Activated CD4-positive, CD25-positive, alpha-beta regulatory T cell treated with anti-CD3 and anti-CD28 coated beads, Interleukin-2, amount 50 U/mL, for 24 hours (primary cell): Measurements from ENCODE around the gene SYPL1.
"Not testable (repeated sequence)": the region's sequence is repeated elsewhere in the genome, so short reads cannot be mapped to it uniquely, and the experiment has no call there.

Experiments
- ATAC-seq, 2 donors: fragments of 150-1000 bp; cut with Tn5 transposase; one replicate each; pipeline ENCODE4 v1.10.0; 2021; ENCODE audit warnings: mild to moderate bottlenecking in 1 of 2, moderate library complexity in 1 of 2

The SYPL1 gene

DNA sequence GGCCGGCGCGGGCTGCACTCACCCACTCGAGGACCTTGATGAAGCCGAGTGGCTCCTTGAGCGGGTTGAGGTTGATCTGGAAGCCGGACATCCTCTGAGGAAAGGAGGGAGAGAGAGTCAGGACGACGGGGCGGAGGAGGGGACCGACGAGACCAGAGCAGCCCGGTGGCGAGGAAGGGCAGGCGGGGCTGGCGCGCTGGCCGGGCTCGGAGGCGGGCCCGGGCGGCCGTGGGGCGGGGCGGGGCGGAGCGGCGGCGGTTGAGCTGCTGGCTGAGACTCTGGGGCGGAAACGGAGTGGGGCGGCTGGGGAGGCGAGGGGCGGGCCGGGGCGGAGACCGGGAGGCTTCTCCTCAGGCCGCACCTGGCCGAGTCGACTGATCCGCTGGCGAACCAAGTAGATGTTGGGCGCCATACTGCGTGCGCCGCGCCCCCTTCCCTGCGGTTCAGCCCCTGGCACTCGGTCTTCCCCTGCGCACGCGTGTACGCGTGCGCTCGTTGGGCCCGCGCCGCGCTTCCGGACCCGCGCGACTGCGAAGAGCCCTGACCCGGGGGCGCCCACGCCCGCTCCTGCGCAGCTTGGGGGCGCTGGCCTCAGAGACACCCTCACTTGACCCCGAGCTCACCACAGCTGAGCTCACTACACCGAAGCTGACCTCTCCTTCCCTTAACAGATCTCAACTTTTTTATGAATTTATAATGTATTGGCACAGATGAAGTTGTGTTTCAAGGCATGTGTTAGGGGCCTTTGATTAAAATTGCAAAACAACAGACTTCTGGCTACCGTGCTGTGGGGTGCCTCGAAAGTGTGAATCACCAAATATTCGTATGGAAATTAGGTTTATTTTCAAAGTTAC lies at the start of gene SYPL1:
TSS of gene SYPL1 (minus strand) at position 195 of the 854 bp plus-strand sequence. CDS start at position 91, 104 bp downstream.
- peak; percentile 89 to 90 for ATAC-seq

DNA sequence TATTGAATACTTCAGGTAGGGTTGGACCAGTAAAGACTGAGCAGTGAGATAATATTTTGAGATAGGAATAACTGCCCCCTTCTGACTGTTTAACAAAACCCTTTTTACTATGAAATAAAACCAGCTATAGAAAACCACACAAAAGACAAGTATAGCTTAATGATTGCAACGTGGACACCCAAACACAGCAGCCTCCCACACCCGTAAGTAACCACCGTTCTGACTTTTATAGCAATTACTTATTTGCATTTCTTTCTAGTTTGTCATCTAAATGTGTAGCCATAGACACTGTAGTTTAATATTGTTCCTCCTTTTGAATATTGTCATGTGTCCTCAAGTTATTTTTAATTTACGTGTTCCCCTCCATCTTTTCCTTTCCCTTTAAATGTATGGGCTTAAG lies 42.9 kb upstream of the SYPL1 start:
- ATAC-seq = no peak

GRCh38 chr7:106153891-106154449 lies 41.9 kb upstream of the SYPL1 start:
- peak; percentile 77 to 88 for ATAC-seq

- no peak for ATAC-seq
These were observed 40.2 kb upstream of the SYPL1 start for GRCh38 chr7:106152313-106152665.

- ATAC-seq = no peak
These were observed 39.6 kb upstream of the SYPL1 start for GRCh38 chr7:106151459-106152312.

DNA sequence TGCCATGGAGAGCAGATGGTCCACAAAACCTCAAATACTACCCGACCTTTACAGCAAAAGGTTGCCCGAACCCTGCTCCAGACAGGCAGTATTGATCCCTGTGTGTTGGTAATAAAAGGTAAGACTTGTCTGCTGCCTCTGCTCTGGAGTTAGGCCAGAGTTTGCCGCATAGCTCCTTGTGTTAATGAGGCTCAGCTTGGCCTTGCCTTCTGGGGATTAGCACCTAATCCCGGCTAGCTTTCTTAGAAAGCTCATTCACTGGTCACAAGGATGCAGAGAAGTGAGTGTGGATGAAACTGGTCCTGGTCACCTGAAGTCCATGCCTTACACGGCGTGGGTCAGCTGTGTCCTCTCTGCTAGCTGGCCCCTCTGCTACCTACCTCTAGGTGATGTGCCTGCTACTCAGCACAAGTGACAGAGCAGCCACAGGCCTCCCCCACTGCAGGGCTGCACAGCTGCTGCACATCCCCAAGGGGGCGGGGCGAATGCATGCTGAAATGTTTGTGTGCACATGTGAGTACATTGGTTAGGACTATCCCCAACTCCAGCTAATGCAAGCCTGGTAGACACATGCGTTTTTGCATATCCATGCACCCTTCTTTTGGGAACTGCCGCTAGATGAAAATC lies 31.7 kb upstream of the SYPL1 start:
- ATAC-seq = no peak

DNA sequence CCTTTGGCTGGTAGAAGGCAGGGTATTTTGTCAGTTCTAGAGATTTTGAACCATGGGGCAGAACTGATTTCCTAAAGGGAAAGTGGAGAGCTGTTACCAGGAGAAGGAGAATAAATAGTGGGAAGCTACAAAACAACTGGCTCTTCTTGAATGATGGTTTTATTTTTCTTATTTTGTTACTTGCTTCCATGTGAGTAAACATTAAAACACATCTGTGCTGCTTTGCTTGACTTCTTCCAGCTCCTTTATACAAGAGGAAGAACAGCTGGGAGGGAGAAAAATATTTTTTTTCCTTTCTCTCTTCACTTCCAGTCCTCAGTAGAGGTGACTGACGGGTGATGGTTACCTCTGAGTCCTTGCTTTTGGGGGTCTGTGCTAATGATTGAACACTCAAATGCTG lies 30.0 kb upstream of the SYPL1 start:
- no peak for ATAC-seq

- ATAC-seq = no peak
These were observed 28.5 kb upstream of the SYPL1 start for GRCh38 chr7:106140406-106141173.

DNA sequence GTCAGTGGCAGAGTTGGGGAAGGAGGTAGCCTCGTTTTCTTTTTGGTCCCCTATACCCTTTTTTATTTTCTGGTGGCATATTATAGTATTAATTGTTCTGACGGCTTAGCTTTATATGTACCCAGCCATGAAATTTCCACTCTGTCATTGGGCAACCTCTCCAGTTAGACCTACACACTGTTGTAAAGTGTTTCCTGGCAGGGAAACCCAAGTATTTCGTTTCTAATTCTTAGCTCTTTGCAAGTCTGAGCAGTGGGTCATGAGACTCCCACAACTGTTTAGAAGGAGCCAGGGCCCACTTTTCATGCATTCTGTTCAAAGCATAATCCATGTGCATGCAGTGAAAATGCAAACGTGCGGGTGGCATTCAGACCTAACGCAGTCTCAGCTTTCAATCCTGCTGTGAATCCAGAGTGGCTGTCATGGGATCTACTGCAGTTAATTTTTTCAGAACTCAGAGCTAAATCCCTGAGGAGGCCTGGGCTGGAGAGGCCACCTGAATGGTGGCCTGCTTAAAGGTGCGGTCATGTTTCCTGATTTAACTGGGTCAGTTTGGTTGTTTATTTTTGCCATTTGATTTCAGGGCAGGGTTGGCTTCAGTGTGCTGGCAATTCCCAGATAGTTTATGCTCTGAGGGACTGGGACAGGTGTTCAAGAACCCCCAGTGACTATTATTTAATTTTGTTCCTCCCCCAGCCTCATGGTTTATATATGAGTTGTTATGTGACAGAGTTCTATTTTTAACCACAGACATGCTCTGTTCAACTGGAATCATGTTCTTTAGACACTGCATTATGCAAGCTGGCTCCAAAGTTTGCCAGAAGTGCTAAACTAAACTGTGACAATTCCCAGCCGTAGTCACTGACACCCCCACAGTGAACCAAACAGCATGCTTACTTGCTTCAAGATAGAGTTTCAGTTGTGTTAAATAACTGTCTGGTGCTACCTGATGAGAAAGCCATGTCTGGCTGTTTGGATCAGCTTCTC lies 27.4 kb upstream of the SYPL1 start:
- ATAC-seq = no peak

DNA sequence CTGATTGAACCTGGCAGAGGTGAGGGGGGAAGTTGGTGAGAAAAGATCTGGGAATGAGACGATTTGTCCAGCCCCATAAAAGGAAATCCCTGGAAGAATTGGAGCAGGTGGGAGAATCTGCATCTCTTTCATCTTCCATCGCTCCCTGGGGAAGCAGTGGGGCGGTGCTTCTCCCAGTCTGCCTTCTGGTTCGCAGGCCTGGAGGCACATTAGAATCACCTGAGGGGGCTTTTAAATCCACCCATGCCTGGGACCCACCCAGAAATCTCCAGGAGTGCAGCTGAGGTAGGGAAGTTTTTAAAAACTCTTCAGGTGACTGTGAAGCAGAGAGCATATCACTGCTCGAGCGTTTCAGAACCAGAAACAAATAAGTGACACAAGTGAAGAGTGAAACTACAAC lies 26.7 kb upstream of the SYPL1 start:
- no peak for ATAC-seq

DNA sequence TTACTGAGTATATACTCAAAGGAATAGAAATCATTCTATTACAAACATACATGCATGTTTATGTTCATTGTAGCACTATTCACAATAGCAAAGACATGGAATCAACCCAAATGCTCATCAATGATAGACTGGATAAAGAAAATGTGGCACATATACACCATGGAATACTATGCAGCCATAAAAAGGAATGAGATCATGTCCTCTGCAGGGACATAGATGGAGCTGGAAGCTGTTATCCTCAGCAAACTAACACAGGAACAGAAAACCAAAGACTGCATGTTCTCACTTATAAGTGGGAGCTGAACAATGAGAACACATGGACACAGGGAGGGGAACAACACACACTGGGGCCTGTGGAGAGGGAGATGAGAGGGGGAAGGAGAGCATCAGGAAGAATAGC lies 26.1 kb upstream of the SYPL1 start:
- ATAC-seq = not testable (repeated sequence)

GRCh38 chr7:106134241-106134640 lies 22.1 kb upstream of the SYPL1 start:
- no peak for ATAC-seq

GRCh38 chr7:106129291-106129690 lies 17.2 kb upstream of the SYPL1 start:
- no peak for ATAC-seq

GRCh38 chr7:106128836-106129235 lies 16.7 kb upstream of the SYPL1 start:
- ATAC-seq = no peak

- no peak for ATAC-seq
These were observed 16.1 kb upstream of the SYPL1 start for GRCh38 chr7:106127984-106128780.

- peak; percentile 71 to 83 for ATAC-seq
These were observed 14.2 kb upstream of the SYPL1 start for GRCh38 chr7:106126170-106126938.

- ATAC-seq = no peak
These were observed 13.3 kb upstream of the SYPL1 start for GRCh38 chr7:106125417-106125816.

- no peak for ATAC-seq
These were observed 12.1 kb upstream of the SYPL1 start for GRCh38 chr7:106124186-106124585.

DNA sequence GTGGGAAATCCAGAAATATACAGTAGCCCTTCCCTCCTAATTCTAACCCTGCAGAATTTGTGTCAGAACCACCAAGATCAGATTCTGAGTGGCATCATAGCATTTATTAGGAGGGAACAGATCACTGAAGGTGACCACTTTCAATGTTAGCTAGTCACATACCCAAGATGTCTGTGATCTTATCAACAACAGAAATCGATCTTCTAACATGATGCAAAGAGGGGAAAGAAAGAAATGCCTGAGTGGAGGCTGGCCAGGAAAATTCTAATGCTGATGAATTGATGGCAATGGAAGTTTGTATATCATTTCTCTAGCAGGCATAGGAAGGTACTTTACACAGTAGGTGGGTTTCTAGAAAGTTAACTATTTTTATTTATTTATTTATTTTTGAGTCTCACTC lies 10.6 kb upstream of the SYPL1 start:
- no peak for ATAC-seq
